Omental fat pad (tissue), 4 donors: Measurements from ENCODE around the gene CD2. TPM values are rescaled to one million over a fixed set of nuclear protein-coding genes. Genes with fewer than 3 reads are reported as not detected.

Experiments used
- ATAC-seq: fragments of 150-250 bp; one replicate; pipeline ENCODE4 v1.9.1; 2016; ENCODE audit warnings: mild to moderate bottlenecking, moderate library complexity; ENCODE audit not compliant: low FRiP score
- DNase-seq: peaks from one replicate; pipeline ENCODE4 v3.0.0-alpha.2; 2019; ENCODE audit warnings: low spot score
- CTCF ChIP-seq, 3 donors: fragments of 450-650 bp; IDR thresholded peaks; one replicate each; pipeline ENCODE4 v1.5.1; 2016 to 2017; ENCODE audit warnings: antibody characterized with exemption in 3 of 3, mild to moderate bottlenecking in 3 of 3, moderate library complexity in 2 of 3
- total RNA-seq, 4 donors: library from RNA; depleted of rRNA; stranded (reverse); fragments of >200 nt; gene quantifications; one replicate each; pipeline ENCODE4 v1.1.0, GENCODE V29; 2016

Gene CD2
- total RNA-seq, 4 donors from 2014 or later, result 1.8 to 3.4 (median 2.6) TPM

- DNase-seq (no peak), ATAC-seq (peak; percentile 59)
- TF ChIP-seq CTCF (IDR thresholded peaks at IDR 0.05), result no peak
Measured at GRCh38 chr1:116711263-116711840, 42.9 kb upstream of the CD2 start.

GRCh38 chr1:116712510-116712909, 41.7 kb upstream of the CD2 start:
- DNase-seq, result no peak
- no peak for ATAC-seq
- no peak for TF ChIP-seq CTCF (IDR thresholded peaks at IDR 0.05)

- ATAC-seq, result no peak
- TF ChIP-seq CTCF (IDR thresholded peaks at IDR 0.05), result no peak
- DNase-seq, result no peak
Measured at GRCh38 chr1:116713474-116713873, 40.8 kb upstream of the CD2 start.

GRCh38 chr1:116716391-116716790, 37.8 kb upstream of the CD2 start:
- TF ChIP-seq CTCF (IDR thresholded peaks at IDR 0.05), result no peak
- ATAC-seq, result no peak
- no peak for DNase-seq

GRCh38 chr1:116717318-116717717, 36.9 kb upstream of the CD2 start:
- DNase-seq, result no peak
- TF ChIP-seq CTCF (IDR thresholded peaks at IDR 0.05), result no peak
- ATAC-seq, result no peak

- ATAC-seq, result no peak
- DNase-seq, result no peak
- TF ChIP-seq CTCF (IDR thresholded peaks at IDR 0.05), result no peak
Measured at GRCh38 chr1:116720364-116721038, 33.7 kb upstream of the CD2 start.

- no peak for TF ChIP-seq CTCF (IDR thresholded peaks at IDR 0.05)
- ATAC-seq, result no peak
Measured at GRCh38 chr1:116721039-116721405, 33.2 kb upstream of the CD2 start.

More at GRCh38 chr1:116721039-116721405, 33.2 kb upstream of the CD2 start:
- no peak for DNase-seq
